Measurements from ENCODE around the gene PCBP3.
"Not testable (repeated sequence)": the region's sequence is repeated elsewhere in the genome, so short reads cannot be mapped to it uniquely, and the experiment has no call there.

PCBP3 gene

DNA sequence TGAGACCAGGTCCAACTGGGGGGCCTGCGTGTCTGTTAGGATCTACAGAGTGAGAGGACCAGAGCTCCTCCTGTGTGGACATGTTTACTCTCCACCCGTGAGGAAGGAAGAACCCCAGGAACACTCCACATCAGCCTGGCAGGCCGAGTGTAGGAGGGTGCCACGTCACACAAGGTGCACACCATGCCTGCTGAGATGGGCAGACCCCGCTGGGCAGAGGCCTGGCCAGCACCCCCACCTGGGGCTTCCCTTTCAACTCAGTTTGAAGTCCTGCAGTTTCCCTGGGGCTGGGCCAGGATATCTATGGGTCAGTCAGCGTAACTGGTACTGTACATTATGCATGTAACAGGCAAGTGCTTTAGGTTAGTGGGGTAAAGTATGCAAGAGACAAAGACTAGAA, 30.1 kb upstream of the PCBP3 start:
- Histone ChIP-seq H3K4me1 (ENCODE audit: control insufficient read depth in 1 of 2, insufficient read depth in 2 of 2, low read length in 2 of 2) (no peaks in the 10 kb centered on the region), H3K4me3 (ENCODE audit: low read depth in 1 of 2, low read length in 2 of 2) (no peak overlapping the region), H3K36me3 (ENCODE audit: control insufficient read depth in 1 of 2, insufficient read depth in 2 of 2, low read length in 2 of 2) (no peaks in the 10 kb centered on the region), H3K27me3 (ENCODE audit: control insufficient read depth in 1 of 2, insufficient read depth in 2 of 2, low read length in 2 of 2) (no peaks in the 10 kb centered on the region), H3K9ac (ENCODE audit: low read depth in 1 of 2, low read length in 2 of 2) (no peak overlapping the region), H3K9me3 (ENCODE audit: control insufficient read depth in 1 of 2, low read length in 2 of 2) (no peaks in the 10 kb centered on the region), H3K27ac (ENCODE audit: low read depth, low read length) (no peak overlapping the region)

DNA sequence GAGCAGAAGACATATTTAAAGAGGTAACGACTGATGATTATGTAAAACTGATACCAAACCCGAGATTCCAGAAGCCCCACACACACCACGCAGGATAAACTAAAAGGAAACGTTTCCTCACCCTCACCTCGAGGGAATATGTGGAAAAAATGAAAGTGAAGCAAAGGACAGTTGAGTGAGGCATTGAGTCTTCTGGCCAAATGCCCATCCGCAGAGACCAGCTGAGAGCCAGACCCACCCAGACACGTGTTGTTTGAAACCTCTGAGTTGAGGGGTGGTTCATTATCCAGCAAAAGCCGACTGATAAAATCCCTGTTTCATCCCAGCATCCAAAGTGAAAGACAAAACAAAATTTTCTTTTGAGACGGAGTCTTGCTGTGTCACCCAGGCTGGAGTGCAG, 29.6 kb upstream of the PCBP3 start:
- Histone ChIP-seq H3K27me3 (ENCODE audit: control insufficient read depth in 1 of 2, insufficient read depth in 2 of 2, low read length in 2 of 2) (no peaks in the 10 kb centered on the region), H3K4me1 (ENCODE audit: control insufficient read depth in 1 of 2, insufficient read depth in 2 of 2, low read length in 2 of 2) (no peaks in the 10 kb centered on the region), H3K9ac (ENCODE audit: low read depth in 1 of 2, low read length in 2 of 2) (no peak overlapping the region), H3K4me3 (ENCODE audit: low read depth in 1 of 2, low read length in 2 of 2) (no peak overlapping the region), H3K36me3 (ENCODE audit: control insufficient read depth in 1 of 2, insufficient read depth in 2 of 2, low read length in 2 of 2) (no peaks in the 10 kb centered on the region), H3K9me3 (ENCODE audit: control insufficient read depth in 1 of 2, low read length in 2 of 2) (no peaks in the 10 kb centered on the region), H3K27ac (ENCODE audit: low read depth, low read length) (no peak overlapping the region)

DNA sequence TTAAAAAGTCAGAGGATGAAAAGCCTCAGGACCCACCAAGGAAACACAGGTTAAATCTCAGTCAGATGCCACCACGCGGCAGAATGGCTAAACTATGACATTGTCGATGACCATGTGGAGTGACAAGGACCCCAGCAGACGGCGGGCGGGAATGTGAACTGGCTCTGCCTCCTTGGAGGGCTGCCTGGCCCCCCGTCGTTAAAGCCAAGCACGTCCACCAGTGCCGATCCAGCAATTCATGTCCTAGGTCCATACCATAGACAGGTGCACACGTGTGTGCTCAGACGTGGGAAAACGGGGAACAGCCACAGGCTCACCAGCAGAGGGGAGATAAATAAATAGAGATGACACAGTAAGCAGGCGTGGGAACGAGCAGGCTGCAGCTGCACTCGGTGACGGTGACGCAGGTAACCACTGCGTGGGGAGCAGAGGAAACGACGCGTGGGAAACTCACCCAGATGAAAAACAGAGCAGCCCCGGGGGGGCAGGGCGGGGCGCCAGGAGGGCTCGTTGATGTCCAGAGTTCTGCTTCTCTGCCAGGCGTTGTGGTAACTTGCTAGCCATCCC, 28.3 kb upstream of the PCBP3 start:
- peaks cover 0 to 2% of the 10 kb centered on the region in 2 donors for H3K27me3 ChIP-seq (ENCODE audit: control insufficient read depth in 1 of 2, insufficient read depth in 2 of 2, low read length in 2 of 2)
- H3K9ac ChIP-seq (ENCODE audit: low read depth in 1 of 2, low read length in 2 of 2), result no peak overlapping the region
- no peaks in the 10 kb centered on the region for H3K4me1 ChIP-seq (ENCODE audit: control insufficient read depth in 1 of 2, insufficient read depth in 2 of 2, low read length in 2 of 2)
- H3K4me3 ChIP-seq (ENCODE audit: low read depth in 1 of 2, low read length in 2 of 2), result peak overlapping the region in 1 of 2 donors; percentile 28
- no peak overlapping the region for H3K27ac ChIP-seq (ENCODE audit: low read depth, low read length)
- no peaks in the 10 kb centered on the region for H3K36me3 ChIP-seq (ENCODE audit: control insufficient read depth in 1 of 2, insufficient read depth in 2 of 2, low read length in 2 of 2)
- no peaks in the 10 kb centered on the region for H3K9me3 ChIP-seq (ENCODE audit: control insufficient read depth in 1 of 2, low read length in 2 of 2)

DNA sequence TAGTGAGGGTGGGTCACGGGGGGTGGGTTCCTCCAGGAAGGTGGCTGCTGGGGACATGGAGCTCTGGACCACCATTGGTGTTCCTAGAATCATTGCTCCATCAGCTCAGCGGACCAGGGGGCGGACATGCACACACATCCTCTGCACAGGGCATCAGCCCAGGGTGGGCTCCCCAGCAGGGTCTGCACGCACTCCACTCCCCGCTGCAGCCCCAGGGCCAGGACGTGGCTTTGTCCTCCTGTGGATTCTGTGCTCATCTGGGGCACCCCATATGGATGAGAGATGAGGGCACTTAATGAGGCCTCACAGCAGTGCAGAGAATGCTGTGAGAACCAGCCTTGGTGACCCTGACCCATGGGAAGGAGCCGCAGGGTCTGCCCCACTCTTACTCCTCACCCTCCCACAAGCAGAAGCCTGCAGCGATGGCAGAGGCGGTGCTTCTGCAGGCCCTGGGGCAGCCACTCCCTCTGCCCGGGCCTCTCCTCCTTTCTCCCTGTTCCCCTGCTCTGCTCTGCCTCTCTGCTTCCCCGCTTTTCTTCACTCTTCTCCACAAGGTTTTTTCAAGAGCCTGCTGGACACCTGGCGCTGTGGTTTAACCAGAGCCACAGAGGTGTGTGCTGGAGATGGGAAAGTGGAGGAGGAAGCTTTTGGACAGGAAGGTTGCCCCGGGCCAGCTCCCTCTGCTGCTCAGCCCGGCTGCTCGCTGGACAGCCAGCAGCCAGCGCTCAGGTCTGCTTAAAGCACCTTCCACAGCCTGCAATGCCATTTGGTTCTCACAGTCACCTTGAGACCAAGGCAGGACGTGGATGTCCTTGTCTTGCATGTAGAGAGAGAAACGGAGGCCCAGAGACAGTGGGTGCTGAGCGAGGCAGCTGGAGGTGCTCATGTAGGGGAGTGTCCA, 26.3 kb upstream of the PCBP3 start:
- no peak overlapping the region for H3K27ac ChIP-seq (ENCODE audit: low read depth, low read length)
- H3K9ac ChIP-seq (ENCODE audit: low read depth in 1 of 2, low read length in 2 of 2), result no peak overlapping the region
- H3K9me3 ChIP-seq (ENCODE audit: control insufficient read depth in 1 of 2, low read length in 2 of 2), result no peaks in the 10 kb centered on the region
- H3K36me3 ChIP-seq (ENCODE audit: control insufficient read depth in 1 of 2, insufficient read depth in 2 of 2, low read length in 2 of 2), result no peaks in the 10 kb centered on the region
- H3K4me3 ChIP-seq (ENCODE audit: low read depth in 1 of 2, low read length in 2 of 2), result no peak overlapping the region
- no peaks in the 10 kb centered on the region for H3K4me1 ChIP-seq (ENCODE audit: control insufficient read depth in 1 of 2, insufficient read depth in 2 of 2, low read length in 2 of 2)
- peaks cover 0 to 2% of the 10 kb centered on the region in 2 donors for H3K27me3 ChIP-seq (ENCODE audit: control insufficient read depth in 1 of 2, insufficient read depth in 2 of 2, low read length in 2 of 2)

DNA sequence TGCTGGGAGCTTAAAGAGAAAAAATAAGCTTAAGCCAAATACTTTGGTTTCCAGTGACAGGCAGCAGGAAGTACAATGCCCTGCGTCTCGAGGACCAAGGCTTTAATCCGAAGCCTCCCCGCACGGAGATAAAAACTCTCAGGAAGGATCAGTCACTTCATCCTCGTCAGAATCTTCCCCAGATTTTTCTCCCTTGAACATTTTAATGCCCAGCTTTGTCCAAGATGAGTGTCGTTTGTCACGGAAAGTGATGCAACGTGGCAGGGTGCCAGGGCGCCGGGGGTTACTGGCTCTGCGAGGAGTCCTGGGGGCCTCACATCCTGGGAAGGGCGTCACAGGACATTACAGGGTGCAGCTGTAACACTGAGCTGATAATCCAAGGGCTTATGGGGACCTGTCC, 25.2 kb upstream of the PCBP3 start:
- Histone ChIP-seq H3K4me1 (ENCODE audit: control insufficient read depth in 1 of 2, insufficient read depth in 2 of 2, low read length in 2 of 2) (no peaks in the 10 kb centered on the region), H3K9ac (ENCODE audit: low read depth in 1 of 2, low read length in 2 of 2) (no peak overlapping the region), H3K36me3 (ENCODE audit: control insufficient read depth in 1 of 2, insufficient read depth in 2 of 2, low read length in 2 of 2) (no peaks in the 10 kb centered on the region), H3K9me3 (ENCODE audit: control insufficient read depth in 1 of 2, low read length in 2 of 2) (no peaks in the 10 kb centered on the region), H3K4me3 (ENCODE audit: low read depth in 1 of 2, low read length in 2 of 2) (no peak overlapping the region), H3K27me3 (ENCODE audit: control insufficient read depth in 1 of 2, insufficient read depth in 2 of 2, low read length in 2 of 2) (peaks cover 0 to 2% of the 10 kb centered on the region in 2 donors), H3K27ac (ENCODE audit: low read depth, low read length) (no peak overlapping the region)

DNA sequence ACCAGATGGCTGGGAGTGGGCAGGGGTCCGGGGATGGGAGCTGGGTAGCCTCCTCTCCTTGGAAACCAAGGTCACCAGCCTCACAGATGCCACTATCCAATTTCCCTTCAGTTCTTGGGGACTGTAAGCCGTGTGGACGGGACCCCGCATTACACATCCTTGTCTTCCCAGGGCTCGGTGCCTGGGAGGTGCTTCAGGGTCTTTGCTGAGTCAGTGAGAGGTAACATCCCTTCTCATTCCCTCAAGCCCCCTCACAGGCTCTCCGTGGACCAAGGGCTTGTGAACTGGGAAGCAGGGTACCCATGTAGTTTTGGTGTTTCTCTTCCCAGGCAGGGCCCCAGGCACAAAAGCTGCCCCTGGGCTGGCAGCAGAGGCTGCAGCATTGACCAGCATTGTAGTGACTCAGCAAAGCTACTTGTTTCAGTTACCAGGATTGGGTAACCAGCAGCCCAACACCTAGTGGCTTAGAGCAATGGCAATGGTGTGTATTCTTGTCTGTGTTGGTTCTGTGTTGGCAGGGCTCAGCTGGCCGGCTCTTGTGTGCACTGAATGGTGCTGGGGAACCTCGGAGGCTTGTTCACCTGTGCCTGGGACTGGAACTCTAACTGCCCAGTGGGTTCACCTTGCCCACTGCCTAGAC, 24.6 kb upstream of the PCBP3 start:
- Histone ChIP-seq H3K27me3 (ENCODE audit: control insufficient read depth in 1 of 2, insufficient read depth in 2 of 2, low read length in 2 of 2) (peaks cover 0 to 2% of the 10 kb centered on the region in 2 donors), H3K27ac (ENCODE audit: low read depth, low read length) (no peak overlapping the region), H3K36me3 (ENCODE audit: control insufficient read depth in 1 of 2, insufficient read depth in 2 of 2, low read length in 2 of 2) (no peaks in the 10 kb centered on the region), H3K9me3 (ENCODE audit: control insufficient read depth in 1 of 2, low read length in 2 of 2) (no peaks in the 10 kb centered on the region), H3K4me3 (ENCODE audit: low read depth in 1 of 2, low read length in 2 of 2) (no peak overlapping the region), H3K4me1 (ENCODE audit: control insufficient read depth in 1 of 2, insufficient read depth in 2 of 2, low read length in 2 of 2) (no peaks in the 10 kb centered on the region), H3K9ac (ENCODE audit: low read depth in 1 of 2, low read length in 2 of 2) (no peak overlapping the region)

DNA sequence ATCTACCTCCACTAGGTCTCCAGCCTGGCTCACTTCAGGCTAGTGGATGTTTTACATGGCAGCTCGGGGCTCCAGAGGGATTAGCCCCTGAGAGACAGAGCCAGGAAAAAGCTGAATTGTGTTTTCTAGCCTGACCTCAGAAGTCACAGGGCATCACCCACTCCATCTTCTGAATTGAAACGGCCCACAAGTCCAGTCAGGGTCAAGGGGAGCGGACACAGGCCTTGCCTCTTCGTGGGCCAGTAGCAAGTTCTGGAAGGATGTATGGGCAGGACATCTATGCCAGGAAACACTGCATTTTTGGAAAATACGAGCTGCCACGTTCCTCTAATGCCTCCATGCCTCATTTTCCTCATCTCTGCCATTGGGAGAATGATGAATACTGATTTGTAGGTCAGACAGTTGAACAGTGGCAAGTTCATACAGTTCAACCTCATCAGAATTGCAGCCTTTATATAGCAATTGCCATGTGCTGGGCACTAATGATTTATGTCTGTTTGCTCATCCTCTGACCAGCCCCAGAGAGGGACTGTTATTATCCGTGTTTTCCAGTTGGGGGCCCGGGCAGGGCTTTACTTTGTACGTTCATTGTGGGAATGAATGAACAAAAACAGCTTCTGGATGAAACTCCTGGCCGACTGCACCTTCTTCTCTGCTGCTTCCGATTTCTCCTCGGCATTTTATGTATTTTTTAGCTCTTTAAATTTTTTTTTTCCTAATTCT, 23.2 kb upstream of the PCBP3 start:
- Histone ChIP-seq H3K4me1 (ENCODE audit: control insufficient read depth in 1 of 2, insufficient read depth in 2 of 2, low read length in 2 of 2) (no peaks in the 10 kb centered on the region), H3K27me3 (ENCODE audit: control insufficient read depth in 1 of 2, insufficient read depth in 2 of 2, low read length in 2 of 2) (peaks cover 0 to 2% of the 10 kb centered on the region in 2 donors), H3K9ac (ENCODE audit: low read depth in 1 of 2, low read length in 2 of 2) (no peak overlapping the region), H3K4me3 (ENCODE audit: low read depth in 1 of 2, low read length in 2 of 2) (no peak overlapping the region), H3K27ac (ENCODE audit: low read depth, low read length) (no peak overlapping the region), H3K9me3 (ENCODE audit: control insufficient read depth in 1 of 2, low read length in 2 of 2) (no peaks in the 10 kb centered on the region), H3K36me3 (ENCODE audit: control insufficient read depth in 1 of 2, insufficient read depth in 2 of 2, low read length in 2 of 2) (no peaks in the 10 kb centered on the region)

DNA sequence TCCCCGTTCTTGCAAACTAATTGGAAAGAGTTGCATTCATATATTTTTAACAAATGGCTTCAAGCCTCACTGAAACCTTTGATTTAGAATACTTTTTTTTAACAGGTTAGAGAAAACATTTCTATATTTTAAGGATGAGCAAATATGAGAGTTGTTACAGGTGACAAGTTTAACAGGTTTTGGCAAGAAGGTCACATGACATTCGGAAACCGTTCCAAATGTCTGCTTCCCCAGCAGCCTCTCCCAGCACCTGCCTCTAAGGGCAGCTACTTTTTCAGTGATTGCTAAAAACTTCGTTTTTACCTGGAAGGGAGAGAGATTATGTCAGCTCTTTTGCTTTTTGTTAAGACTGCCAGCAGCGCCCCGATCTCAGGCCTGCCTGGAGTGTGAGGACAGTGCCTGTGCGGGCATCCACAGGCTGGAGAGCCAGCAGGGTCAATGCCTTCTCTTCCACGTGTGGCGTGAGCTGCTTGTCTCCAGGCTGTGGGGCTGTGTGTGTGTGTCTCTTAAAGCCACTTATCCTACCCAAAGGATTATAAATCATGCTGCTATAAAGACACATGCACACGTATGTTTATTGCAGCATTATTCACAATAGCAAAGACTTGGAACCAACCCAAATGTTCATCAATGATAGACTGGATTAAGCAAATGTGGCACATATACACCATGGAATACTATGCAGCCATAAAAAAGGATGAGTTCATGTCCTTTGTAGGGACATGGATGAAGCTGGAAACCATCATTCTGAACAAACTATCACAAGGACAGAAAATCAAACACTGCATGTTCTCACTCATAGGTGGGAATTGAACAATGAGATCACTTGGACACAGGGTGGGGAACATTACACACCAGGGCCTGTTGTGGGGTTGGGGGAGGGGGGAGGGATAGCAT, 21.8 kb upstream of the PCBP3 start:
- H3K9me3 ChIP-seq (ENCODE audit: control insufficient read depth in 1 of 2, low read length in 2 of 2); H3K27me3 ChIP-seq (ENCODE audit: control insufficient read depth in 1 of 2, insufficient read depth in 2 of 2, low read length in 2 of 2); H3K4me3 ChIP-seq (ENCODE audit: low read depth in 1 of 2, low read length in 2 of 2); H3K4me1 ChIP-seq (ENCODE audit: control insufficient read depth in 1 of 2, insufficient read depth in 2 of 2, low read length in 2 of 2); H3K27ac ChIP-seq (ENCODE audit: low read depth, low read length); H3K9ac ChIP-seq (ENCODE audit: low read depth in 1 of 2, low read length in 2 of 2); H3K36me3 ChIP-seq (ENCODE audit: control insufficient read depth in 1 of 2, insufficient read depth in 2 of 2, low read length in 2 of 2): not testable (repeated sequence)

DNA sequence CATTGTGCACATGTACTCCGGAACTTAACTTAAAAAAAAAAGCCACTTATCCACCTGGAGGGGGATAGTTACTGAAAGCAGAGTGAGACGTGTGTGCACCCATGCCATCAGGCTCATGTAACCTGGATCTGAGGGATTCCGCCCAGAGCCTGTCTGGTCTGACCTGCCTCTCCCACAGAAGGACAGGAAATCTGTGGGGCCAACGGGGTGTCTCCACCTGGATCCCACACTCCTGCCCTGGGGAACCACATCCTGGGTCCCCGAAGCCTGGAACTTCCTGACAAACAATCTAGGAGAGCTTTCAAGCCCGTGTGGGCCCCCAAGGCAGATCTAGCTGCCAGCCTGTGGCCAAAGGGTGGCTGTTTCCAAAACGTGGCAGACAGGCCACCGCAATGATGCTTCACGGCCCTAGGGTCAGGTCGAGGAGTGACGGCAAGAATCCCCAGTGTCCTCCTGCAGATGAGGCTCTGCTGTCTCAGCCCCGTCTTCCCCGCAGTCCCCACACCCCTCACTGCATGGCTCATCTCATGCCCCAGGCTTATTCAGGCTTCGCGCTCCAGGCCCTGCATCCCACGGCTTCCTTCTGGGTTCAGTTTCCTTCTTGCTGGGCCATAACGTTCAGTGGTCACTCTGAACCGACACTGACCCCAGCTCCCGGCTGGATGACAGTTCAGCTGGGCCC, 21.0 kb upstream of the PCBP3 start:
- H3K27ac ChIP-seq (ENCODE audit: low read depth, low read length), result no peak overlapping the region
- no peaks in the 10 kb centered on the region for H3K36me3 ChIP-seq (ENCODE audit: control insufficient read depth in 1 of 2, insufficient read depth in 2 of 2, low read length in 2 of 2)
- no peak overlapping the region for H3K9ac ChIP-seq (ENCODE audit: low read depth in 1 of 2, low read length in 2 of 2)
- H3K27me3 ChIP-seq (ENCODE audit: control insufficient read depth in 1 of 2, insufficient read depth in 2 of 2, low read length in 2 of 2), result peaks cover 0 to 2% of the 10 kb centered on the region in 2 donors
- no peaks in the 10 kb centered on the region for H3K4me1 ChIP-seq (ENCODE audit: control insufficient read depth in 1 of 2, insufficient read depth in 2 of 2, low read length in 2 of 2)
- no peaks in the 10 kb centered on the region for H3K9me3 ChIP-seq (ENCODE audit: control insufficient read depth in 1 of 2, low read length in 2 of 2)
- no peak overlapping the region for H3K4me3 ChIP-seq (ENCODE audit: low read depth in 1 of 2, low read length in 2 of 2)

Measured in duodenal mucosa (tissue), 2 donors.